HG03439 (cell line): ENCODE data around the gene SH3RF3.

Experiments
- ATAC-seq: cut with Tn5 transposase; IDR thresholded peaks from one replicate; pipeline ENCODE4 v1.9.1; 2021; ENCODE audit warnings: mild to moderate bottlenecking, moderate library complexity; ENCODE audit not compliant: unreplicated experiment

Gene SH3RF3

GRCh38 chr2:109176928-109177327, 47.9 kb downstream of the SH3RF3 start:
- ATAC-seq, result no peak

- no peak for ATAC-seq
Measured at GRCh38 chr2:109177635-109178034, 48.6 kb downstream of the SH3RF3 start.

GRCh38 chr2:109178968-109179367, 50.0 kb downstream of the SH3RF3 start:
- ATAC-seq, result no peak

- ATAC-seq, result no peak
Measured at GRCh38 chr2:109180786-109181185, 51.8 kb downstream of the SH3RF3 start.

GRCh38 chr2:109182426-109182825, 53.4 kb downstream of the SH3RF3 start:
- ATAC-seq, result no peak

- ATAC-seq, result no peak
Measured at GRCh38 chr2:109183871-109184270, 54.9 kb downstream of the SH3RF3 start.

- no peak for ATAC-seq
Measured at GRCh38 chr2:109184368-109184767, 55.4 kb downstream of the SH3RF3 start.

- no peak for ATAC-seq
Measured at GRCh38 chr2:109185338-109185737, 56.3 kb downstream of the SH3RF3 start.

- ATAC-seq, result no peak
Measured at GRCh38 chr2:109185821-109186570, 57.0 kb downstream of the SH3RF3 start.

GRCh38 chr2:109186656-109187250, 57.7 kb downstream of the SH3RF3 start:
- ATAC-seq, result no peak

GRCh38 chr2:109187711-109188495, 58.9 kb downstream of the SH3RF3 start:
- no peak for ATAC-seq

GRCh38 chr2:109188496-109188890, 59.5 kb downstream of the SH3RF3 start:
- ATAC-seq, result no peak

- ATAC-seq, result no peak
Measured at GRCh38 chr2:109188898-109189297, 59.9 kb downstream of the SH3RF3 start.

GRCh38 chr2:109189751-109190150, 60.7 kb downstream of the SH3RF3 start:
- no peak for ATAC-seq

- ATAC-seq, result no peak
Measured at GRCh38 chr2:109193807-109194619, 65.0 kb downstream of the SH3RF3 start.

GRCh38 chr2:109194620-109194937, 65.6 kb downstream of the SH3RF3 start:
- ATAC-seq, result no peak

- no peak for ATAC-seq
Measured at GRCh38 chr2:109195193-109196045, 66.4 kb downstream of the SH3RF3 start.

- no peak for ATAC-seq
Measured at GRCh38 chr2:109196081-109196875, 67.3 kb downstream of the SH3RF3 start.
